HepG2 (cell line): Measurements from ENCODE around the gene NUSAP1. TPM values are rescaled to one million over a fixed set of nuclear protein-coding genes. Genes with fewer than 3 reads are reported as not detected.

Experiments
- ATAC-seq: fragments of 200-7000 bp; cut with Tn5 transposase; 3 replicates; pipeline ENCODE4 v1.9.1; 2020; ENCODE audit warnings: mild to moderate bottlenecking, moderate library complexity
- BruUV-seq: library from RNA; stranded (reverse); fragments of 400-500 nt; replicated peaks from 2 replicates; lab custom pipeline; 2021; lab: Mats Ljungman, UMichigan
- CTCF ChIA-PET: fragments of 300-600 bp; formaldehyde crosslinking; extraction: SDS; loops from one replicate; lab custom pipeline; 2021; ENCODE audit warnings: low total read pairs, inconsistent platforms, low intra/inter-chr PET ratio; lab: Yijun Ruan, JAX
- POLR2A ChIA-PET: fragments of 350-600 bp; sonication (Branson Sonifier 250); formaldehyde crosslinking; loops from one replicate; lab custom pipeline; 2020; ENCODE audit warnings: antibody characterized with exemption, inconsistent platforms; lab: Yijun Ruan, JAX
- DNase-seq: peaks from one replicate; pipeline ENCODE4 v3.0.0-alpha.2; 2015; ENCODE audit warnings: low spot score
- FAIRE-seq: peaks from 3 replicates; lab custom pipeline; 2011; peaks lifted over from hg19 to GRCh38; lab: Jason Lieb, UNC
- H2AFZ ChIP-seq: one replicate; pipeline ENCODE4 v1.6.1; 2011; ENCODE audit warnings: low read length, inconsistent platforms
- H3K27ac ChIP-seq: fragments of 300-600 bp; 3 replicates; pipeline ENCODE4 v1.8.0; 2011; ENCODE audit warnings: mixed run types, mild to moderate bottlenecking, mixed read lengths, low read length, inconsistent platforms; ENCODE audit not compliant: insufficient read depth; ENCODE audit errors: extremely low read length
- H3K27me3 ChIP-seq, 2 experiments: fragments of 200-600 bp in 1 of 2; 2 replicates in 1 of 2; 3 replicates in 1 of 2; pipeline versions ENCODE4 v1.6.0 to v1.8.0; 2011; ENCODE audit warnings: low read length in 2 of 2, mild to moderate bottlenecking in 2 of 2, moderate library complexity in 2 of 2, inconsistent platforms in 1 of 2; ENCODE audit not compliant: insufficient read depth in 2 of 2, control insufficient read depth in 1 of 2
- H3K36me3 ChIP-seq, 2 experiments: fragments of 200-600 bp in 1 of 2; replicated peaks in 1 of 2; 2 replicates in 1 of 2; 3 replicates in 1 of 2; pipeline versions ENCODE4 v1.5.1 to v1.8.0; 2011; ENCODE audit warnings: low read length in 2 of 2, inconsistent platforms in 1 of 2; ENCODE audit not compliant: insufficient read depth in 2 of 2, control insufficient read depth in 1 of 2
- H3K4me1 ChIP-seq: 2 replicates; pipeline ENCODE4 v1.5.1; 2012; ENCODE audit warnings: low read length, inconsistent platforms; ENCODE audit not compliant: insufficient read depth
- H3K4me2 ChIP-seq: 2 replicates; pipeline ENCODE4 v1.6.0; 2011; ENCODE audit warnings: low read depth, low read length, inconsistent platforms
- H3K4me3 ChIP-seq, 3 experiments: fragments of 200-600 bp in 1 of 3; sonication (generic), shearing (Covaris generic) in 1 of 3; replicated peaks in 1 of 3; 2 replicates each; pipeline ENCODE4 v1.5.1; 2011 to 2016; ENCODE audit warnings: low read length in 3 of 3, inconsistent platforms in 2 of 3, low read depth in 2 of 3, mild to moderate bottlenecking in 2 of 3, control low read depth in 1 of 3, mixed read lengths in 1 of 3; ENCODE audit not compliant: insufficient read depth in 1 of 3
- H3K79me2 ChIP-seq: one replicate; pipeline ENCODE4 v1.6.1; 2011; ENCODE audit warnings: low read length, inconsistent platforms; ENCODE audit not compliant: insufficient read depth
- H3K9ac ChIP-seq: 2 replicates; pipeline ENCODE4 v1.6.0; 2011; ENCODE audit warnings: mild to moderate bottlenecking, low read depth, low read length, inconsistent platforms; ENCODE audit not compliant: insufficient read depth
- H3K9me3 ChIP-seq: 2 replicates; pipeline ENCODE4 v1.5.1; 2012; ENCODE audit warnings: mild to moderate bottlenecking, low read length
- H4K20me1 ChIP-seq: 2 replicates; pipeline ENCODE4 v1.6.0; 2011; ENCODE audit warnings: inconsistent platforms, mild to moderate bottlenecking, low read length, moderate library complexity; ENCODE audit not compliant: insufficient read depth
- ETV5 ChIP-seq: IDR thresholded peaks from 2 replicates; pipeline ENCODE4 v1.6.1; 2018; ENCODE audit warnings: missing biosample characterization, missing genetic modification reagents, inconsistent platforms, borderline replicate concordance
- FOXM1 ChIP-seq: sonication (generic); formaldehyde crosslinking; IDR thresholded peaks from 2 replicates; pipeline ENCODE4 v1.5.0; 2020; ENCODE audit warnings: missing genetic modification reagents
- GTF3A ChIP-seq: sonication (generic); formaldehyde crosslinking; conservative IDR thresholded peaks from 2 replicates; pipeline ENCODE4 v1.4.0; 2020; ENCODE audit warnings: mild to moderate bottlenecking, missing genetic modification reagents
- HDAC2 ChIP-seq: sonication (generic); formaldehyde crosslinking; IDR thresholded peaks from 2 replicates; pipeline ENCODE4 v1.4.0; 2020; ENCODE audit warnings: missing genetic modification reagents
- MIXL1 ChIP-seq: IDR thresholded peaks from 2 replicates; pipeline ENCODE4 v1.6.1; 2016
- ZFYVE20 ChIP-seq: sonication (generic); formaldehyde crosslinking; IDR thresholded peaks from 2 replicates; pipeline ENCODE4 v1.8.0; 2023; ENCODE audit warnings: low read depth, mild to moderate bottlenecking, moderate library complexity, missing genetic modification reagents, borderline replicate concordance
- ZNF224 ChIP-seq: sonication (generic); formaldehyde crosslinking; IDR thresholded peaks from 2 replicates; pipeline ENCODE4 v1.5.0; 2020; ENCODE audit warnings: mild to moderate bottlenecking, missing genetic modification reagents
- ZNF24 ChIP-seq: fragments of 450-650 bp; IDR thresholded peaks from 2 replicates; pipeline ENCODE4 v1.6.1; 2017; ENCODE audit warnings: antibody characterized with exemption, mild to moderate bottlenecking
- ZNF430 ChIP-seq: sonication (generic); formaldehyde crosslinking; IDR thresholded peaks from 2 replicates; pipeline ENCODE4 v1.9.0; 2021; ENCODE audit warnings: mild to moderate bottlenecking, missing genetic modification reagents
- ZNF501 ChIP-seq: sonication (generic); formaldehyde crosslinking; IDR thresholded peaks from 2 replicates; pipeline ENCODE4 v1.5.1; 2020; ENCODE audit warnings: mild to moderate bottlenecking, moderate library complexity, missing genetic modification reagents
- ZNF879 ChIP-seq: sonication (generic); formaldehyde crosslinking; IDR thresholded peaks from 2 replicates; pipeline ENCODE4 v1.8.1; 2023; ENCODE audit warnings: missing genetic modification reagents
- WGBS: methylation state at CpG from one replicate; pipeline ENCODE4 v1.1.6; 2017; ENCODE audit warnings: low lambda C conversion rate; 5-methylcytosine and 5-hydroxymethylcytosine counted together
- in situ Hi-C: cut with HindIII; loops from 2 replicates; pipeline ENCODE4 v1.10.0; 2017; ENCODE audit warnings: low pct_unique_long_range_greater_than_20kb; ENCODE audit not compliant: extremely low pct_ligation_motif_present
- intact Hi-C: fragments of 100-400 bp; cut with micrococcal nuclease; formaldehyde crosslinking; loops from one replicate; pipeline ENCODE4 v1.10.0; 2022; ENCODE audit not compliant: unreplicated experiment
- polyA plus RNA-seq, 8 experiments: library from polyadenylated mRNA; depleted of rRNA in 3 of 8; stranded (reverse) in 7 of 8; unstranded in 1 of 8; fragments of >200 nt; fragmentation: Illumina TruSeq in 4 of 8; extraction: Trizol in 4 of 8; gene quantifications; 2 replicates each; pipeline versions ENCODE4 v1.2.1 to v1.2.3, GENCODE V29; 2011 to 2016; ENCODE audit warnings: low read depth in 4 of 8, missing spikeins in 1 of 8, mixed read lengths in 1 of 8; ENCODE audit not compliant: insufficient read depth in 1 of 8
- total RNA-seq, 5 experiments: library from RNA; depleted of rRNA; stranded (reverse); fragments of >200 nt; fragmentation: Illumina TruSeq; extraction: Trizol; gene quantifications; 2 replicates each; pipeline ENCODE4 v1.2.3, GENCODE V29; 2016; ENCODE audit warnings: low read depth in 1 of 5
- TF ChIP-seq, protein P1 (sequence below): sonication (generic); formaldehyde crosslinking; IDR thresholded peaks from 2 replicates; pipeline ENCODE4 v1.5.0; 2020; ENCODE audit warnings: missing genetic modification reagents
- TF ChIP-seq, protein P2 (sequence below): sonication (generic); formaldehyde crosslinking; IDR thresholded peaks from 2 replicates; pipeline ENCODE4 v1.4.0; 2020; ENCODE audit warnings: mild to moderate bottlenecking, missing genetic modification reagents

The NUSAP1 gene
- total and polyA plus RNA-seq, 2 of the 13 experiments (the other 11 are each of a cell fraction or from before 2014, with no cell fraction given) = 59.5 to 106 TPM

DNA sequence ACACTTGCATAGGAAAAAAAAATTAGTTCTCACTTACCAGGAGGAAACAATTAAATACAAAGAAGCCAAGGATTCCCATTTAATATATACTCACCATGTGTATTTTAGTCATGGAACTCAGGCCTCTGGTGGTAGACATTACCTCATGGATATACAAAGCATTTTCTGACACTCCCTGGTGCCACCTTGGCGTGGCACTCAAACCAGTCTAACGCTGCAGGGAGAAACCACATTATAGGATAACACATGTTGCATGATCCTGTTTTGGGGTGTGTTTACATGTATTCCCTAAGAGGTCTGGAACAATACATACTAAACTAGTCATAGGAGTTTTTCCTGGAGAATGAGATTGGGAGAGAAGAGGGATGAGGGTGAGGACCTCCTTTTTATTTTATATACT is 78.3 kb downstream of the NUSAP1 start:
- Histone ChIP-seq H4K20me1 (no peaks in the 10 kb centered on the region), H3K4me1 (peaks cover 23% of the 10 kb centered on the region), H3K9ac (no peak overlapping the region), H3K4me2 (no peak overlapping the region), H3K27ac (no peak overlapping the region), H3K36me3 (no peaks in the 10 kb centered on the region), H3K79me2 (peaks cover under 1% of the 10 kb centered on the region), H3K9me3 (no peaks in the 10 kb centered on the region), H2AFZ (no peak overlapping the region), H3K27me3 (no peaks in the 10 kb centered on the region), H3K4me3 (no peak overlapping the region)
- POLR2A ChIA-PET = interaction anchor here (1.3 kb wide), 1 partner anchor 9 kb away, joined by 3 read pairs; no protein-coding TSS in a partner anchor
- intact Hi-C loops (no loop called here), in situ Hi-C loops (no loop called here)
- DNase-seq = no peak
- no peak for FAIRE-seq
- BruUV-seq = no TSS peak
- CTCF ChIA-PET = no interaction called here
- 79% methylated on average over 2 of the region's 2 CpGs for WGBS
- TF ChIP-seq ZNF224 (no peak), MIXL1 (no peak), GTF3A (CRISPR knock-in tag) (no peak), ZFYVE20 (CRISPR knock-in tag) (no peak), ZNF501 (CRISPR knock-in tag) (no peak), ZNF430 (CRISPR knock-in tag) (no peak), ZNF879 (CRISPR knock-in tag) (no peak), ZNF24 (no peak), ETV5 (CRISPR knock-in tag) (no peak), FOXM1 (CRISPR knock-in tag) (no peak), HDAC2 (CRISPR knock-in tag) (no peak)
- TF ChIP-seq, protein P1, sequence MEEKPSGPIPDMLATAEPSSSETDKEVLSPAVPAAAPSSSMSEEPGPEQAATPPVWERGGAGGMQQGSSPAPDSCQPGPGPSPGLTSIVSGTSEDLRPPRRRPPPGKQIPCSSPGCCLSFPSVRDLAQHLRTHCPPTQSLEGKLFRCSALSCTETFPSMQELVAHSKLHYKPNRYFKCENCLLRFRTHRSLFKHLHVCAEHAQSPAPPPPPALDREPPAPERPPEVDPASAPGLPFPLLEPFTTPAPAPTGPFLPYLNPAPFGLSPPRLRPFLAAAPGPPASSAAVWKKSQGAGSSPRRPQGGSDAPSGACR = no peak
- TF ChIP-seq, protein P2, sequence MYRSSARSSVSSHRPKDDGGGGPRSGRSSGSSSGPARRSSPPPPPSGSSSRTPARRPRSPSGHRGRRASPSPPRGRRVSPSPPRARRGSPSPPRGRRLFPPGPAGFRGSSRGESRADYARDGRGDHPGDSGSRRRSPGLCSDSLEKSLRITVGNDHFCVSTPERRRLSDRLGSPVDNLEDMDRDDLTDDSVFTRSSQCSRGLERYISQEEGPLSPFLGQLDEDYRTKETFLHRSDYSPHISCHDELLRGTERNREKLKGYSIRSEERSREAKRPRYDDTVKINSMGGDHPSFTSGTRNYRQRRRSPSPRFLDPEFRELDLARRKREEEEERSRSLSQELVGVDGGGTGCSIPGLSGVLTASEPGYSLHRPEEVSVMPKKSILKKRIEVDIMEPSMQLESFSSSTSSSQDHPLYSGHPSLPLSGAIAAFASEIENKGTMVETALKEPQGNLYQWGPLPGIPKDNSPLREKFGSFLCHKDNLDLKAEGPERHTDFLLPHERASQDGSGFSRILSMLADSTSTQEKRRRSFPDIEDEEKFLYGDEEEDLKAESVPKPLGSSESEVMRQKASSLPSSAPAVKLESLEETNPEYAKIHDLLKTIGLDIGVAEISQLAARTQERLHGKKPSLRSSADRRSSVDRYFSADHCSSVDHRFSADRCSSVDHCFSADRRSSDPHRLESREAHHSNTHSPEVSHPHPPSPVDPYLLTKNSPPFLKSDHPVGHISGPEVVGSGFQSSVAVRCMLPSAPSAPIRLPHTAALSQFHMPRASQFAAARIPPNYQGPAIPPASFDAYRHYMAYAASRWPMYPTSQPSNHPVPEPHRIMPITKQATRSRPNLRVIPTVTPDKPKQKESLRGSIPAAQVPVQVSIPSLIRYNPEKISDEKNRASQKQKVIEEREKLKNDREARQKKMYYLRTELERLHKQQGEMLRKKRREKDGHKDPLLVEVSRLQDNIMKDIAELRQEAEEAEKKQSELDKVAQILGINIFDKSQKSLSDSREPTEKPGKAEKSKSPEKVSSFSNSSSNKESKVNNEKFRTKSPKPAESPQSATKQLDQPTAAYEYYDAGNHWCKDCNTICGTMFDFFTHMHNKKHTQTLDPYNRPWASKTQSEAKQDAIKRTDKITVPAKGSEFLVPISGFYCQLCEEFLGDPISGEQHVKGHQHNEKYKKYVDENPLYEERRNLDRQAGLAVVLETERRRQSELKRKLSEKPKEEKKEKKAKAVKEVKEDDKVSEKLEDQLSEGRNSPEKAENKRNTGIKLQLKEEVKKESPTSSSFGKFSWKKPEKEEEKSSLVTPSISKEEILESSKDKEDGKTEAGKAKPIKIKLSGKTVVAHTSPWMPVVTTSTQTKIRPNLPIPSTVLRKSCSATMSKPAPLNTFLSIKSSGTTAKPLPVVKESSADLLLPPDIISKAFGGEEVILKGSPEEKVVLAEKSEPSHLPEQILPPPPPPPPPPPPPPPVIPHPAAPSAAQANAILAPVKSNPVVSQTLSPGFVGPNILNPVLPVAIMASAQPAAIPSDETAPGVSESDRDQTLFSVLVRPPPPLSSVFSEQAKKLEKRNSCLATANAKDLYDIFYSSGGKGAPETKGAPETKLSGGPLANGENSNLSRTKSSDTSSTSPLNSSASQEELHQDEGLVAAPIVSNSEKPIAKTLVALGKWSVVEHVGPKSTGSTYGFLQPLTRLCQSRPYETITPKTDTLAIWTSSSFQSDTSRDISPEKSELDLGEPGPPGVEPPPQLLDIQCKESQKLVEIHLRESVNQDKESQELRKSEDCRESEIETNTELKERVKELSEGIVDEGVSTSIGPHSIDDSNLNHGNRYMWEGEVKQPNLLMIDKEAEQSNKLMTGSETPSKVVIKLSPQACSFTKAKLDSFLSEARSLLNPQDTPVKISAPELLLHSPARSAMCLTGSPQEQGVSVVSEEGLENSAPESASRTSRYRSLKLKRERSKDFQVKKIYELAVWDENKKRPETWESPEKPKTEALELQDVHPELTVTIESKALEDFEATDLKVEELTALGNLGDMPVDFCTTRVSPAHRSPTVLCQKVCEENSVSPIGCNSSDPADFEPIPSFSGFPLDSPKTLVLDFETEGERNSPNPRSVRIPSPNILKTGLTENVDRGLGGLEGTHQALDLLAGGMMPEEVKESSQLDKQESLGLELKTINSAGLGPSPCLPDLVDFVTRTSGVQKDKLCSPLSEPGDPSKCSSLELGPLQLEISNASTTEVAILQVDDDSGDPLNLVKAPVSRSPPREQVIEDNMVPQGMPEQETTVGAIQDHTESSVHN (CRISPR knock-in tag) = no peak
- no peak for ATAC-seq
